Keratinocyte (primary cell): ENCODE data around the gene ITGA11.

Experiments
- EZH2 ChIP-seq: IDR thresholded peaks from one replicate; pipeline ENCODE4 v1.6.1; 2012; ENCODE audit warnings: inconsistent platforms, mild to moderate bottlenecking, low read length, moderate library complexity
- TF ChIP-seq, protein P1 (sequence below), 3 experiments: IDR thresholded peaks in 1 of 3; conservative IDR thresholded peaks in 1 of 3; optimal IDR thresholded peaks in 1 of 3; 2 replicates in 2 of 3; 3 replicates in 1 of 3; pipeline versions ENCODE3 to v1.5.1; 2011; ENCODE audit warnings: low read length in 3 of 3, mild to moderate bottlenecking in 3 of 3, moderate library complexity in 2 of 3, control low read depth in 1 of 3, inconsistent platforms in 1 of 3; ENCODE audit not compliant: insufficient read depth in 2 of 3; ENCODE audit errors: extremely low read depth in 1 of 3

- TF ChIP-seq, protein P1, sequence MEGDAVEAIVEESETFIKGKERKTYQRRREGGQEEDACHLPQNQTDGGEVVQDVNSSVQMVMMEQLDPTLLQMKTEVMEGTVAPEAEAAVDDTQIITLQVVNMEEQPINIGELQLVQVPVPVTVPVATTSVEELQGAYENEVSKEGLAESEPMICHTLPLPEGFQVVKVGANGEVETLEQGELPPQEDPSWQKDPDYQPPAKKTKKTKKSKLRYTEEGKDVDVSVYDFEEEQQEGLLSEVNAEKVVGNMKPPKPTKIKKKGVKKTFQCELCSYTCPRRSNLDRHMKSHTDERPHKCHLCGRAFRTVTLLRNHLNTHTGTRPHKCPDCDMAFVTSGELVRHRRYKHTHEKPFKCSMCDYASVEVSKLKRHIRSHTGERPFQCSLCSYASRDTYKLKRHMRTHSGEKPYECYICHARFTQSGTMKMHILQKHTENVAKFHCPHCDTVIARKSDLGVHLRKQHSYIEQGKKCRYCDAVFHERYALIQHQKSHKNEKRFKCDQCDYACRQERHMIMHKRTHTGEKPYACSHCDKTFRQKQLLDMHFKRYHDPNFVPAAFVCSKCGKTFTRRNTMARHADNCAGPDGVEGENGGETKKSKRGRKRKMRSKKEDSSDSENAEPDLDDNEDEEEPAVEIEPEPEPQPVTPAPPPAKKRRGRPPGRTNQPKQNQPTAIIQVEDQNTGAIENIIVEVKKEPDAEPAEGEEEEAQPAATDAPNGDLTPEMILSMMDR (optimal IDR thresholded peaks at IDR 0.05 in 1 of 3, IDR thresholded peaks at IDR 0.05 in 1 of 3, conservative IDR thresholded peaks at IDR 0.05 in 1 of 3; ENCODE audit: extremely low read depth in 1 of 3, insufficient read depth in 2 of 3, low read length in 3 of 3) = no peak
- no peak for TF ChIP-seq EZH2
Observed at GRCh38 chr15:68427963-68428362, 4.0 kb downstream of the ITGA11 start.
